Stimulated activated naive CD8-positive, alpha-beta T cell treated with anti-CD3 and anti-CD28 coated beads, Interleukin-15, amount 100 ng/mL, for 72 hours (primary cell): Measurements from ENCODE around the gene C19orf73.
"Not testable (repeated sequence)": the region's sequence is repeated elsewhere in the genome, so short reads cannot be mapped to it uniquely, and the experiment has no call there.

Experiments
- ATAC-seq: fragments of 150-1000 bp; cut with Tn5 transposase; 2 replicates; pipeline ENCODE4 v1.10.0; 2021; ENCODE audit warnings: mild to moderate bottlenecking, moderate library complexity
- DNase-seq, 2 donors: peaks; one replicate each; pipeline ENCODE4 v3.0.0; 2021 to 2022
- H3K27ac Mint-ChIP-seq, 2 donors: one replicate each; pipeline ENCODE4 v1.8.0; 2022; ENCODE audit warnings: mild to moderate bottlenecking in 2 of 2, mixed read lengths in 2 of 2, moderate library complexity in 2 of 2
- H3K27me3 Mint-ChIP-seq: one replicate; pipeline ENCODE4 v1.8.0; 2022; ENCODE audit warnings: mixed read lengths
- H3K4me1 Mint-ChIP-seq: one replicate; pipeline ENCODE4 v1.8.0; 2022; ENCODE audit warnings: mild to moderate bottlenecking, mixed read lengths
- H3K4me3 Mint-ChIP-seq, 2 donors: one replicate each; pipeline ENCODE4 v1.8.0; 2022; ENCODE audit warnings: mild to moderate bottlenecking in 2 of 2, mixed read lengths in 2 of 2, moderate library complexity in 1 of 2
- H3K9me3 Mint-ChIP-seq, 2 donors: one replicate each; pipeline ENCODE4 v1.8.0; 2022; ENCODE audit warnings: mixed read lengths in 2 of 2

The C19orf73 gene

DNA sequence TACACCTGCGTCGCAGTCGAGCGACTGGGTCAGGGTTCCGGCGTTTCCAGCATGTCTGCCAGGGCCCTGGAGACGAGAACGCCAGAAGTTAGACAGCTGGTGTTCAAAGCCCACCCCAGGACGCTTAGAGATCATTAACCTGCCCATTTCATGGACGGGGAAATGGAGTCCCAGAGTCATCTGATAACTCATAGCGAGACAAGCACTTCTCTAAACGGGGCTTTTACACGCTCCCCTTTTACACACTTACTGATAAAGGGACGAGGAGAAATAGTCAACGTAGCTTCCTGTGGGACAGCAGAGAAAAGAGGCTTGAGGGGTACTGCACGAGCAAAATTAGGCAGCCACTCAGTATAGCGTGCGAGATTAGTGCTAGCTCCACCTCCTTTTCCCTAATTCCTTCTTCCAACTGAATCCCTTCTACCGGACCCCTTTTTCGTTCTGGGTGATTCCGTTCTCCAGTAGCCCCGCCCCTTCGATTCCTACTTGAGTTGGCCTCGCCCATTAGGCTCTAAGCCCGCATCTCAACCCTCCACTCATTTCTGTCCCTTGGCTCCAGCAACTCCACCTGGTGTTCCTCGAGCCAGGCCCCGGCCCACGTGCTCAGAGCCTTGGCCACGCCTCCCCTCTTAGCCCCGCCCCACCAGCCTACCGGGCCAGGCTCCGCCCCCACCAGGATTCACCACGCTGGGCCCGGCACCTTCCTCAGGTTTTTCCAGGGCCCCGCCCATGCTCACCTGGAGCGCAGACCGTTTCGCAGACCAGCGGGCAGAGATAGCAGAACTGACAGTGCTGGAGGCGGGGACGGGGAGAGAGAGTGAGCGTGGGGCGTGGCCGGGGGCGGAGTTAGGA, 32.5 kb upstream of the C19orf73 start:
- Mint-ChIP-seq H3K27ac (no peak overlapping the region), H3K27me3 (peaks cover 100% of the 10 kb centered on the region), H3K4me3 (peak overlapping the region; percentile 68 to 92), H3K4me1 (peaks cover 37% of the 10 kb centered on the region), H3K9me3 (peaks cover 0 to 13% of the 10 kb centered on the region in 2 donors)
- DNase-seq (peak in 1 of 2 donors; percentile 42), ATAC-seq (no peak)

DNA sequence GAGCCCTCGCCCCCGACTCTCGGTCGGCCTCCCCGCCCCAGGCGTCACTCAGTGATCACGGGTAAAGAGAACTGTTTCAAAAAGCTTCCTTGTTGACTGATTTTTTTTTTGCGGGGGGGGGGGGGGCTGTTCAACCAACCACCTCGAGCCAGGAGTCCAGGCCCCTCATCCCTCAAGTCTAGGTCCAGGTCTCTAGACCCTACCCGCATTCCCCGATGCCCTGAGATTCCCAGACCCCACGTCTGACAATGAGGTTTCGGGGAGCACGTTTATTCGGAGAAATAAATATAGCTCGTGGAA, 32.0 kb upstream of the C19orf73 start:
- H3K4me3 Mint-ChIP-seq = peak overlapping the region; percentile 84 to 92
- no peak for ATAC-seq
- H3K27ac Mint-ChIP-seq = no peak overlapping the region
- DNase-seq = no peak
- H3K4me1 Mint-ChIP-seq = peaks cover 43% of the 10 kb centered on the region
- H3K9me3 Mint-ChIP-seq = peaks cover 0 to 13% of the 10 kb centered on the region in 2 donors
- peaks cover 100% of the 10 kb centered on the region for H3K27me3 Mint-ChIP-seq

DNA sequence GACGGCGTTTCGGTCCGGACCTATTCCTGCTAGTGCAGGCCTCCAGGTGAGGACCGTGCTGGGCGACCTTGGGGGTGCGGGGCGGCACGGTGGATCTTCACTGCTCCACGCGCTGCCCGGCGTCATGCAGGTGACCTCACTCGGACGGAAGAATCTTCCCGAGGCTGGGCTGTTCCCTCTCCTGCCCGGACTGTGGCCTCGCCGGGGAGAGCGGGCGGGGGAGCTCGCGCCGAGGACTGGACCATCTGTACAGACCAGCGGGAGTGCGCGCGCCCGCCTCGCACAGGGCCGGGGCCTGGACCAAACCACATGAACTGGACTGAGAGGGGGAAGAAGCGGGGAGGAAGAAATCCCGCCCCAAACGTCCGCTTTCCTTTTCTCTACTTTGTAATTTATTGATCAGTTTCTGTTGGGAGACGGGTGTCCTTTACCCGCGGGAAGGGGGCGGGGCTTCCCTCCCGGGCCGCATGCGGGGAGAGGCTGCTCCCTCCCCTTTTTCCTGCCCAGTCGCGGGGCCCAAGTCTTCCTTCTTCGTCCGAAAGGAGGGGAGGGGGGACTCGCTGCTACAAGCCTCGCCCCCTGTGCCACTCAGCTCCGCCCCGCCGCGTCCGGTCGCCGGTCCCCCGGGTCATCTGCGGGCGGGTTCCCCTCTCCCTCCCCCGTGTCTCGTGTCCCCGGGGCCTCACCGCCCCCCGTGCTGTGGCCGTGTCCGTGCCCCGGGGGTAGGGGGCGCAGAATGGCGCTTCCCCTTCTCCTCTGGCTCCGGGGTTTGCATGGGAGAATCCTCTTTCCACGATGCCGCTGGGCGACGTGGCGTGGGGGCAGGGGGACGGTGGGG, 31.4 kb upstream of the C19orf73 start:
- peak; percentile 52 to 55 for DNase-seq
- H3K9me3 Mint-ChIP-seq = peaks cover 0 to 13% of the 10 kb centered on the region in 2 donors
- H3K27me3 Mint-ChIP-seq = peaks cover 100% of the 10 kb centered on the region
- peak; percentile 41 for ATAC-seq
- peaks cover 49% of the 10 kb centered on the region for H3K4me1 Mint-ChIP-seq
- peak overlapping the region; percentile 84 to 92 for H3K4me3 Mint-ChIP-seq
- peak overlapping the region in 1 of 2 donors; percentile 46 for H3K27ac Mint-ChIP-seq

DNA sequence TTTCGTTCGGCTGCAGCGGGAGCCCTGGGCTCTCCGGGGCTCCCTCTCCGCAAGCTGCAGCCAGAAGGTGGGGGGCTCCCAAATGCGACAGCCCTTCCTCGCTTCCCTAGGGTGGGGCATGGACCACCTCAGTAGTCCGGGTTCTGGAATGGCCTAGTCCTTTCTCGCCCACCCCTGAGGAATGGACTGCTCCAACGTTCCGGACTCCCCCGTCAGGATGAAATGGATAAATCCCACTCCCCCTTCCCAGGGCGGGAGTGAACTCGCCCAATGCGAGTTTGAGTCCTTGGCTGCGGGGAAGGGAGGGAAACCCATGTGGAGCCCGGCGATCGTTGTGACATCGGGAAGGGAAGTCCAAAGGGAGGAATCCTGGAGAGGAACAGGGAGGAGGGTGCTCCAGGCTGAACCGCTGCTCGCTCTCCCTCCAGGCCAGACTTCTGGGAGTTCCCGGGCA, 30.7 kb upstream of the C19orf73 start:
- ATAC-seq = no peak
- H3K4me3 Mint-ChIP-seq = peak overlapping the region; percentile 84 to 92
- H3K27me3 Mint-ChIP-seq = peaks cover 96% of the 10 kb centered on the region
- H3K4me1 Mint-ChIP-seq = peaks cover 50% of the 10 kb centered on the region
- no peak for DNase-seq
- peaks cover 0 to 10% of the 10 kb centered on the region in 2 donors for H3K9me3 Mint-ChIP-seq
- no peak overlapping the region for H3K27ac Mint-ChIP-seq

DNA sequence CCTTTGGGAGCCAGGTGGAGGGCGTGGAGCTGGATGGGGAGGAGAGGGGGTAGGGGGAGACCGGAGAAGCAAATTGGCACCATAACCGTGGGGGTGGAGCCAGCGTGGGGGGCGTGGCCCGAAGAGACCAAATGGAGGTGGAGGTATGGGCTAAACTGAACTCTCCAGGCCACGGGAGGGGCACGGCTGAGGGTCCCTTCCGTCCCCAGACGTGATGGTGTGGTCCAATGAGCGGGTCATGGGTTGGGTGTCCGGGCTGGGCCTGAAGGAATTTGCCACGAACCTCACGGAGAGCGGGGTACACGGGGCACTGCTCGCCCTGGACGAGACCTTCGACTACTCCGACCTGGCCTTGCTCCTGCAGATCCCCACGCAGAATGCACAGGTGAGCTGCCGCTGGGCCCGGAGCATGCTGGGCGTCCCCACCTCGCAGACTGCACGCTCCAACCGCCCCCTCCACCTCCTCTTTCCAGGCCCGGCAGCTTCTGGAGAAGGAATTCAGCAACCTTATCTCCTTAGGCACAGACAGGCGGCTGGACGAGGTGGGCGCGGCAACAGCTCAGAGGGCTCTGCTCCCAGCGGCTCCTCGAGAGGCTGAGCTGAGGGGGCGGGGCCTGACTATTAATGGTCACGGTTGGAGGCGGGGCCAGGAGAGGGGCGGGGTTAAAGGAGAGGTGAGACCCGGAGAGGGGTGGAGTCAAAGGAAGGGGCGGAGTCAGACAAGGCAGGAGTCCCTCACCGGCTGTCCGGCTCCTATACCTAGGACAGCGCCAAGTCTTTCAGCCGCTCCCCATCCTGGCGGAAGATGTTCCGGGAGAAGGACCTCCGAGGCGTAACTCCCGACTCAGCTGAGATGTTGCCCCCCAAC, 30.1 kb upstream of the C19orf73 start:
- Mint-ChIP-seq H3K4me1 (peaks cover 50% of the 10 kb centered on the region), H3K4me3 (peak overlapping the region; percentile 84 to 92)

DNA sequence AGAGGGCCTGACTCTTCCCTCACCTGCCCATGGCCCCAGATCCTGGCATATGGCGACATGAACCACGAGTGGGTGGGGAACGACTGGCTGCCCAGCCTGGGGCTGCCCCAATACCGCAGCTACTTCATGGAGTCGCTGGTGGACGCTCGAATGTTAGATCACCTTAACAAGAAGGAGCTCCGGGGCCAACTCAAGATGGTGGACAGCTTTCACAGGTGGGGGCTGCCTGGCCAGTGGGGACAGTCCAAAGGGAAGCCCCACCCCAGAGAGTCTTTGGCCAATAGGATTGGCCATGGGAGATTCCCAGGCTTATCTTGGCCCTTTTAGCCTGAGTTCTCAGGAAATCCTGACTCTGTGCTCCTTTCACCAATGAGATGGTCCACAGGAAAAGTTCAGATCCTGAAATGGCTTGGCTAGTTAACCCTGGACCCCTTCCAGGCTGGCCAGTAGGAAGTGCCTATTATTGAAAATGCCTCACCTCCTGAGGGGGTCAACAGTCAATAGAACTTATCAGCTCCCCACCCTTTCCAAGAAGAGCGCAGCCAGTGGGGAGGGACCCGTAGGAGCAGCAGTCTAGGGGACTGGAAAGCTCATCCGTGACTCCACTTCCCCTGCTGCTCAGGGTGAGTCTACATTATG, 29.2 kb upstream of the C19orf73 start:
- Mint-ChIP-seq H3K4me3 (peak overlapping the region; percentile 55 to 69), H3K9me3 (no peaks in the 10 kb centered on the region), H3K27ac (no peak overlapping the region), H3K4me1 (peaks cover 53% of the 10 kb centered on the region), H3K27me3 (peaks cover 83% of the 10 kb centered on the region)
- DNase-seq = no peak
- ATAC-seq = no peak

More for the DNA sequence above, 30.1 kb upstream of the C19orf73 start:
- Mint-ChIP-seq H3K27me3 (peaks cover 89% of the 10 kb centered on the region), H3K9me3 (peaks cover 0 to 4% of the 10 kb centered on the region in 2 donors), H3K27ac (peak overlapping the region in 1 of 2 donors; percentile 59)
- peak; percentile 86 to 87 for DNase-seq
- peak; percentile 51 for ATAC-seq

DNA sequence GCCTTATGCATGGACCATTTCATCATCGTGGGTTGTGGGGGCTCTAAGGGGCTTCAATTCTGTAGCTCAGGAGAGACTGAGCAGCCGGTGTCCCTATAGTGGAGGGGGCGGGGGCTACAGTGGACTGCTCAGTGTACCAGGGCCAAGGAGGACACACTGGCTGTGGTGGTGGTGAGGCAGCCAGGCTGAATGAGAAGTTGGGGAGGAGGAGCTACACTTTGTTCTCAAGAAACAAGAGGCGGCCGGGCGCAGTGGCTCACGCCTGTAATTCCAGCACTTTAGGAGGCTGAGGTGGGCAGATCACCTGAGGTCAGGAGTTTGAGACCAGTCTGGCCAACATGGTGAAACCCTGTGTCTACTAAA, 27.4 kb upstream of the C19orf73 start:
- Mint-ChIP-seq H3K27me3 (peaks cover 79% of the 10 kb centered on the region), H3K4me1 (peaks cover 60% of the 10 kb centered on the region), H3K4me3 (peak overlapping the region; percentile 47 to 77)
- not testable (repeated sequence) for H3K9me3 Mint-ChIP-seq, ATAC-seq, H3K27ac Mint-ChIP-seq, DNase-seq

DNA sequence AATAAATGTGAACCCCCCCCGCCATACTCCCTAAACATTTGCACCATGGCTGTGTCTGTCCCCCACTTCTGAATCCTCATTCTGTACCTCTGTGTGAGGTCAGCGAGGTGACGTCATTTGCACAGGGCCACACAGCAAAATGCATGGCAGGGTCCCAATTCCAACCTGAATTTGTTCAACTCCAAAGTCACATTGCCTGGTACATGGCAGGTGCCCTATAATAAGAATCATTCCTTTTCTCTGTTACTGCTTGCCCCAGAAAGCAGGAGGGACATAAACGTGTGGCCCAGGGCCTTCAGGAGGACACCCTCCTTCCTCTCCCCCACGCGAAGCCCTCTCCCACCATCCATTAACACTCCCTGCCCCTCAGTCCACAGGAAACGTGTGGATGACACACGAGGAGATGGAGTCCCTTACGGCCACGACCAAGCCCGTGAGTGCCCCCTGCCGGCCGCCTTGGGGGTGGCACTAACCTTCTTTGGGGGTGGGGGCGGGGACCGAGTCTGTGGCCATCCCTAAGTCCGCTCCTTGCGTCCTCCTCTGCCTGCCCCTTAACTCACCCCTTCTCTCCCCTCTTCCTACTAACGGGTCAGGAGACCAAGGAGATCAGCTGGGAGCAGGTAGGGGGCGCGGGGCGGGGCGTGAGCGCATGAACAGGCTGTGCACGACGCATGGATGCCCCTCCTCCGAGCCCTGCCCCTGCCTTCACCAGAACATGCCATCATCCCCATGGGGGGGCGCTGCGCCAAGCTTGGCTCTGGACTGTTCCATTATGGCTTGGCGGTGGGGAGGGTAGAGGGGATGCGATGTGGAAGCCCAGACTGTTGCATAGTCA, 26.8 kb upstream of the C19orf73 start:
- Mint-ChIP-seq H3K27ac (no peak overlapping the region), H3K27me3 (peaks cover 73% of the 10 kb centered on the region), H3K9me3 (no peaks in the 10 kb centered on the region), H3K4me3 (peak overlapping the region; percentile 47 to 77), H3K4me1 (peaks cover 54% of the 10 kb centered on the region)
- ATAC-seq (peak; percentile 70), DNase-seq (peak; percentile 81)

DNA sequence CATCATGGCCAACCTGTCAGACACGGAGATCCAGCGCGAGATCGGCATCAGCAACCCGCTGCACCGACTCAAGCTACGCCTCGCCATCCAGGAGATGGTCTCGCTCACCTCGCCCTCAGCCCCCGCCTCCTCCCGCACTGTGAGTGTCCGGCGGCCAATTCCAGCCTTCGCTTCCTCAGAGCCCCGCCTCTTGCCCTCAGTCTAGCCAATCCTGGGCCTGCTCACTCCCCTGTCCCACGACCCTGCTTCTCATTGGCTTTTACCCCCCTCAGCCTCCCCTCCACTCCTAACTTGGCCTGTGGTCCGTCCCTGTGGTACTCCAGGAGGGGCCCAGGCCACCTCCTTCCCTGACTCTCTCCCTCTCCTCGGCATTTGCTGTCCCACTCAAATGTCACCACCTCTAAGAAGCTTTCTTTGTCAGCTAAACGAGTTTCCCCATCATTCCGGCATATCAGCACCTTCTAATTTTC, 24.0 kb upstream of the C19orf73 start:
- Mint-ChIP-seq H3K9me3 (no peaks in the 10 kb centered on the region), H3K27me3 (peaks cover 44% of the 10 kb centered on the region)

DNA sequence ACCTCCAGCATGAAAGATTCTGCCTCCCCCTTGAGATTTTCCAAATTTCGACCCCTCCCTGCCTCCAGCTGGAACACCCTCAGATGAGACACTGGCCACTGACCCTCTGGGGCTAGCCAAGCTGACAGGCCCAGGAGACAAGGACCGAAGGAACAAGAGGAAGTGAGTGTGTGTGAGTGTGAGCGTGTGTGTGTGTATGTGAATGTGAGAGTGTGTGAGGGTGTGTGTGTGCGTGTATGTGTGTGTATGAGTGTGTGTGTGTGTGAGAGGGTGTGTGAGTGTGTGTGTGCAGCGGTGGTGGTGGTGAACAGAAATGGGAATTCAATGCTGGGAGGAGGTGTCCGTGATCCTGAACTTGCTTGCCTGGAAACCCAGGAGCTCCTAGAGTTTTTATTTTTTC, 22.4 kb upstream of the C19orf73 start:
- no peak overlapping the region for H3K4me3 Mint-ChIP-seq
- no peak overlapping the region for H3K27ac Mint-ChIP-seq
- no peak for ATAC-seq
- no peak for DNase-seq
- peaks cover 28% of the 10 kb centered on the region for H3K27me3 Mint-ChIP-seq
- peaks cover 27% of the 10 kb centered on the region for H3K4me1 Mint-ChIP-seq
- no peaks in the 10 kb centered on the region for H3K9me3 Mint-ChIP-seq

More for the DNA sequence above, 24.0 kb upstream of the C19orf73 start:
- peak overlapping the region; percentile 89 for H3K4me3 Mint-ChIP-seq
- peaks cover 29% of the 10 kb centered on the region for H3K4me1 Mint-ChIP-seq
- peak overlapping the region in 1 of 2 donors; percentile 70 for H3K27ac Mint-ChIP-seq
- ATAC-seq (peak; percentile 94), DNase-seq (peak; percentile 72 to 83)

DNA sequence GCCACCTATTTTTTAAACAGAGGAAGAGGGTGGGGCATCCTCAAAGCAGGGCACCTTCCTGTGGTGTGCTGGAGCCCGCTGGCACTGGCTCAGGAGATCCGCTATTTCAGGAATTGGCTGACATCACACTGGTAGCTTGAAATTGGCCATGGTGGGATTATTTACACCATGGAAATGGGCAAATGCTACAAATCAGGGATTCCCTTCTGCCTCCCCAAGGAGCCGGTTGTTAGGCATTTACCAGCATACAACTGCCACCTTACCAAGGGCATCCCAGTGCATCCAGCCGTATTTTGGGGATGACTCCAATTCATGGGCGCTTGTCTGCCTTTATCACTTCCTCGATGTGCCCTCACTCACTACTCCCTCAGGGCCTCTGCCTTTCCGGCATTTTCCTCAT, 22.0 kb upstream of the C19orf73 start:
- no peak for ATAC-seq
- Mint-ChIP-seq H3K4me1 (peaks cover 26% of the 10 kb centered on the region), H3K27ac (no peak overlapping the region), H3K4me3 (no peak overlapping the region), H3K9me3 (no peaks in the 10 kb centered on the region), H3K27me3 (peaks cover 24% of the 10 kb centered on the region)
- DNase-seq = no peak

DNA sequence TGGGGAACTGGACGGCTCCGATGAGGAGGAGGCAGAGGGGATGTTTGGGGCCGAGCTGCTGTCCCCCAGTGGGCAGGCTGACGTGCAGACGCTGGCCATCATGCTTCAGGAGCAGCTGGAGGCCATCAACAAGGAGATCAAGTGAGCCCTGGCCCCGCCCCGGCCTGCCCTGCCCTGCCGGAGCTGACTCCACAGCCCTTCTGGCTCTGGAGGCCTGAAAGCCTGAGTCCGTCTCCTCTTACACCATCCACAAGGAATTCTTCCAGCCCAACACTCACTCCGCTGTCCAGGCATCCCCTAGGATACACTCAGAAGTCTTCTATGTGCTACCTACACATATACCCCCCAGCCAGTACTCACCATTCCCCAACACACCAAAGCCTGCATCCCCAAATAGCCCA, 17.8 kb upstream of the C19orf73 start:
- H3K9me3 Mint-ChIP-seq = no peaks in the 10 kb centered on the region
- no peak overlapping the region for H3K27ac Mint-ChIP-seq
- no peak overlapping the region for H3K4me3 Mint-ChIP-seq
- ATAC-seq (no peak), DNase-seq (no peak)
- peaks cover 34% of the 10 kb centered on the region for H3K4me1 Mint-ChIP-seq
- H3K27me3 Mint-ChIP-seq = peaks cover 17% of the 10 kb centered on the region

DNA sequence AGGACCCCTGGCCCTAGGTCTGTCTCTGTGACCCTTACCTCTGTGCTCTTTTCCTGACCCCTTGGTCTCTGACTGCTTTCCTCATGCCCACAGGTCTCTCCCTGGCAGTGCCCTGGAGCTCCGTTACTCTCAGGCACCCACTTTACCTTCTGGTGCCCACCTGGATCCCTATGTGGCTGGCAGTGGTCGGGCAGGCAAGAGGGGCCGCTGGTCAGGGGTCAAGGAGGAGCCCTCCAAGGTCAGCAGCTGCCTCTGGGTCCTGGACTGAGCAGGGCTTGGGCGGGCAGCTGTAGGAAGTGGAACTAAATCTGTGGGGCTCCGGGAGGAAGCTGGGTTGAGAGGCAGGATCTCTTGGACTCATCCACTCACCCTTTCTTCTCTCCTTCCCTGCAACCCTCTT, 16.7 kb upstream of the C19orf73 start:
- H3K4me1 Mint-ChIP-seq = peaks cover 34% of the 10 kb centered on the region
- H3K27ac Mint-ChIP-seq = no peak overlapping the region
- no peak overlapping the region for H3K4me3 Mint-ChIP-seq
- ATAC-seq = no peak
- no peaks in the 10 kb centered on the region for H3K9me3 Mint-ChIP-seq
- DNase-seq = no peak
- H3K27me3 Mint-ChIP-seq = peaks cover 17% of the 10 kb centered on the region
